ENCODE data around the gene TINAGL1. TPM values are rescaled to one million over a fixed set of nuclear protein-coding genes. Genes with fewer than 3 reads are reported as not detected.

The TINAGL1 gene
- total and polyA plus RNA-seq, 2 of the 13 experiments (the other 11 are each of a cell fraction or from before 2014, with no cell fraction given) = 24.7 to 76.8 TPM

- peak; percentile 92 for TF ChIP-seq PATZ1 (CRISPR knock-in tag; IDR thresholded peaks at IDR 0.05)
- no peak for TF ChIP-seq TCF7L2 (IDR thresholded peaks at IDR 0.05; ENCODE audit: low read depth, low read length)
- TF ChIP-seq FOXP1 (IDR thresholded peaks at IDR 0.05) = no peak
- TF ChIP-seq FOXP1 (CRISPR knock-in tag; IDR thresholded peaks at IDR 0.05) = 0 out of 2 replicates have a peak, but pooled peaks have one; percentile 9
- no peak for TF ChIP-seq KAT7 (CRISPR knock-in tag; IDR thresholded peaks at IDR 0.05; ENCODE audit: borderline replicate concordance)
- peak; percentile 60; the same call in 1 of the 2 replicates for TF ChIP-seq SOX5 (CRISPR knock-in tag; IDR thresholded peaks at IDR 0.05; ENCODE audit: borderline replicate concordance)
- TF ChIP-seq ZNF430 (CRISPR knock-in tag; IDR thresholded peaks at IDR 0.05) = no peak
- no peak for TF ChIP-seq HDAC6 (IDR thresholded peaks at IDR 0.05; ENCODE audit: low read depth, low read length)
- no peak for TF ChIP-seq ZSCAN30 (CRISPR knock-in tag; IDR thresholded peaks at IDR 0.05)
- TF ChIP-seq ZSCAN22 (CRISPR knock-in tag; IDR thresholded peaks at IDR 0.05) = no peak
- no peak for TF ChIP-seq RAD51 (IDR thresholded peaks at IDR 0.05; ENCODE audit: borderline replicate concordance)
- no peak for TF ChIP-seq ZC3H13 (CRISPR knock-in tag; IDR thresholded peaks at IDR 0.05)
- TF ChIP-seq ELF4 (CRISPR knock-in tag; IDR thresholded peaks at IDR 0.05; ENCODE audit: borderline replicate concordance) = no peak
- no peak for TF ChIP-seq MYPOP (CRISPR knock-in tag; IDR thresholded peaks at IDR 0.05)
- no peak for TF ChIP-seq MTF1 (CRISPR knock-in tag; IDR thresholded peaks at IDR 0.05)
- TF ChIP-seq CENPT (CRISPR knock-in tag; IDR thresholded peaks at IDR 0.05; ENCODE audit: low read depth) = no peak
- no peak for TF ChIP-seq ZNF674 (CRISPR knock-in tag; IDR thresholded peaks at IDR 0.05; ENCODE audit: low read depth)
- peak; percentile 38; the same call in 1 of the 2 replicates for TF ChIP-seq ZFP91 (CRISPR knock-in tag; IDR thresholded peaks at IDR 0.05; ENCODE audit: borderline replicate concordance)
- peak; percentile 26; the same call in 1 of the 2 replicates for TF ChIP-seq SKIL (CRISPR knock-in tag; IDR thresholded peaks at IDR 0.05; ENCODE audit: borderline replicate concordance)
- TF ChIP-seq ASH2L (IDR thresholded peaks at IDR 0.05; ENCODE audit: insufficient read length, low read depth, low read length) = no peak
- TF ChIP-seq SALL2 (CRISPR knock-in tag; IDR thresholded peaks at IDR 0.05) = 0 out of 2 replicates have a peak, but pooled peaks have one; percentile 24
- no peak for TF ChIP-seq DDIT3 (CRISPR knock-in tag; IDR thresholded peaks at IDR 0.05)
- TF ChIP-seq PHF5A (CRISPR knock-in tag; IDR thresholded peaks at IDR 0.05; ENCODE audit: low read depth, unreplicated experiment) = no peak
Observed at GRCh38 chr1:31583995-31584868, 7.9 kb downstream of the TINAGL1 start (continued).

Measured in HepG2 (cell line).